GM12872 (cell line): ENCODE data around the gene HDAC7.

Source experiments
- TF ChIP-seq, protein P1 (sequence below): IDR thresholded peaks from 3 replicates; pipeline ENCODE4 v1.5.1; 2011; ENCODE audit warnings: low read depth, mild to moderate bottlenecking, low read length, moderate library complexity; ENCODE audit not compliant: insufficient read depth

The HDAC7 gene

DNA sequence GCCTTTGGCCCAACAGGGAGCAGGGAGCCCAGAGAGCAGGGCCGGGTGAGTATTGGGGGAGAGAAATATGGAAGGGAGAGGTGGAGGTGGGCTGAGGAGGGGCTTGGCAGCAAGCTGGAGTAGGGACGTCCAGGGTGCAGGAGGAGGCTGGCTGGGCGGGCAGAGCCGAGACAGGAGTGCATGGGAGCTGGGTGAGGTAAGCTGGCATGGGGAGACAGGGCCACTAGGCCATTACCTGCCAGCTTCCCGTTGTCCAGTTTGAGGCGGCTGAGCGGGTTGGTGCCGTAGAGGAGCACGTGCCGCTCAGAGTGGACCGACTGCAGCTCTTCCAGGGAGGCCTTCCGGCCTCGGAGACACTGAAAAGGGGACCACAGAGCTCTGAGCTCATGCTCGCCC is 28.4 kb downstream of the HDAC7 start:
- TF ChIP-seq, protein P1, sequence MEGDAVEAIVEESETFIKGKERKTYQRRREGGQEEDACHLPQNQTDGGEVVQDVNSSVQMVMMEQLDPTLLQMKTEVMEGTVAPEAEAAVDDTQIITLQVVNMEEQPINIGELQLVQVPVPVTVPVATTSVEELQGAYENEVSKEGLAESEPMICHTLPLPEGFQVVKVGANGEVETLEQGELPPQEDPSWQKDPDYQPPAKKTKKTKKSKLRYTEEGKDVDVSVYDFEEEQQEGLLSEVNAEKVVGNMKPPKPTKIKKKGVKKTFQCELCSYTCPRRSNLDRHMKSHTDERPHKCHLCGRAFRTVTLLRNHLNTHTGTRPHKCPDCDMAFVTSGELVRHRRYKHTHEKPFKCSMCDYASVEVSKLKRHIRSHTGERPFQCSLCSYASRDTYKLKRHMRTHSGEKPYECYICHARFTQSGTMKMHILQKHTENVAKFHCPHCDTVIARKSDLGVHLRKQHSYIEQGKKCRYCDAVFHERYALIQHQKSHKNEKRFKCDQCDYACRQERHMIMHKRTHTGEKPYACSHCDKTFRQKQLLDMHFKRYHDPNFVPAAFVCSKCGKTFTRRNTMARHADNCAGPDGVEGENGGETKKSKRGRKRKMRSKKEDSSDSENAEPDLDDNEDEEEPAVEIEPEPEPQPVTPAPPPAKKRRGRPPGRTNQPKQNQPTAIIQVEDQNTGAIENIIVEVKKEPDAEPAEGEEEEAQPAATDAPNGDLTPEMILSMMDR = no peak

DNA sequence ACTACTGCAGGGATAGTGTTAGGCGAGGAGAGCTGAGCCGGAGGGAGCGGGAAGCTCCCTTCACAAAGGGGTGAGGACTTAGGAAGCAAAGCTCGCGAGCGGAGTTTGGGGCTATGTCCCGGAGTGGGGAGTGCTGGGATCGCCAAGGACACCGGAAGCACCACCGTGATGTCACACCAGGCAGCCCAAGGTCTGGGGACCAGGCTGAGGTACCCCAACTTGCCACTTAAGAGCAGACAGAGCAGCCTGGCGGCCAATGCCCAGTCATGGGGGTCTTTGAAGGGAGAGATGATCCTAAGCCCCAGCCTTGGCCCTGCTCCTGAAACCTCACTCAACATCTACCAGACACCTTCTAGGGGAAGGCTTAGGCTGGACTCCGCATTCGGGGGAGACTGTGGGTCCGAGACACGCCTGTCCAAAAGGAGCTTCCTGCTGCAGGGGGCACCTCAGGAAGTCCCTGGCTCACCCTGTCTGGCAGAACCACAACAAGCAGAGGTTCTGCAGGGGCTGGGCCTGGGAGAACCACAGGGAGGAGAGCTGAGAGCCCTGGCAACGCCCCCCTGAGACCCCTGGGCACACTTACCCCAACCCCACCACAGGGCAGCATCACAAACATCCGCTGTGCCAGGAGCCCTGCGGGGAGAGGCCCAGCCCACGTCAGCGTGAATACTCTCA is 28.9 kb downstream of the HDAC7 start:
- TF ChIP-seq, protein P1 = no peak

DNA sequence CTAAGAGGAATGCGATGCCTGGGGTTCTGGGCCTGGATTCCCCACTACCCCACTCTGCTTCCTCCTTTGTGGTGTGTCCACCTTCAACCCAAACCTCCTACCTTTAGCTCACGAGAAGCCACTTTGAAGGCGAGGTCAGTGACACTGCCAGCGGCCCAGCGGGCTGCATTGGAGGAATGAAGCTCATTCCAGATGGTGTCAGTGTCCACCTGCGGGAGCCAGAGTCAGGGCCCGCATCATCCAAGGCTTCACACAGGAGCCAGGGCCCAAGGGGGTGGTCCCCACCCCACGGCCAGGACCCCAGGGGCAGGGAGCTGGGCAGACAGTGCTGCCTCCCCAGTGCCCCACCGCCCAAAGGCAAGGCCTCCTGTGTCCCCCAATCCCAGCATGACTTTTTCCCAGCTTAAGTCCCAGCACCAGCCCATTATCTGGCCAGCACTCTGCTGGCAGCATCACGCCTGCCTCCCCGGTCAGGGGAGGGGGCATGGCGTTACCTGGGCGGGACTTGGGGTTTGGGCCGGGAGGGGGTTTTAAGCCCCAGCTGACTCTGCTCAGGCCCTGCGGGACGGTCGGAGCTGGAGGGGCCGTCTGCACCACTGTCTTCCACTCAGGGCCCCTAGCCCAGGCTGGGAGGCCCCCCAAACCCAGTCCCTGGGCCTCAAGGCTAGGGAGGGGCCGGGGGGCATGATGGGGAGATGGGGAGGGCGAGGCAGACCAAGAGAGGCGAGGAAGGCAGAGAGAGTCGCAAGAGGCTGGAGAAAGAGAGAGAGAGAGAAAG is 29.8 kb downstream of the HDAC7 start:
- TF ChIP-seq, protein P1 = no peak

DNA sequence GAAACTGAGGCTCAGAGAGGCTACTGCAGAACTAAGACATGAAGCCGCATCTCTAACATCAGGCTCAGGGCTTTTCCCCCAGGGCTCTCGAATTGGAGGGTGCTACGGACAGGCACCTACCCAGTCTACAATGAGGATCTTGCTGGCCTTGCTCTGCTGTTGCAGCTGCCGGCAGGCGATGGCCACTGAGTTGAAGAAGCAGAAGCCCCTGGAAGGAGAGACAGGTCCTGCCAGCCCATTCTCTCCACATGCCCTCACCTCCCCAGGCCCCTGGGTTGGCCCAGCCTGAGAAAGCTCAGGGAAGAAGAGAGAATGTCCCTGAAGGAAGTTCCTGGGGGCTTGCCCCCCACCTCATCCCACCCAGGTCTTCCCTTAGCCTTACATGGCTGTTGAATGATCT is 30.6 kb downstream of the HDAC7 start:
- TF ChIP-seq, protein P1 = no peak

DNA sequence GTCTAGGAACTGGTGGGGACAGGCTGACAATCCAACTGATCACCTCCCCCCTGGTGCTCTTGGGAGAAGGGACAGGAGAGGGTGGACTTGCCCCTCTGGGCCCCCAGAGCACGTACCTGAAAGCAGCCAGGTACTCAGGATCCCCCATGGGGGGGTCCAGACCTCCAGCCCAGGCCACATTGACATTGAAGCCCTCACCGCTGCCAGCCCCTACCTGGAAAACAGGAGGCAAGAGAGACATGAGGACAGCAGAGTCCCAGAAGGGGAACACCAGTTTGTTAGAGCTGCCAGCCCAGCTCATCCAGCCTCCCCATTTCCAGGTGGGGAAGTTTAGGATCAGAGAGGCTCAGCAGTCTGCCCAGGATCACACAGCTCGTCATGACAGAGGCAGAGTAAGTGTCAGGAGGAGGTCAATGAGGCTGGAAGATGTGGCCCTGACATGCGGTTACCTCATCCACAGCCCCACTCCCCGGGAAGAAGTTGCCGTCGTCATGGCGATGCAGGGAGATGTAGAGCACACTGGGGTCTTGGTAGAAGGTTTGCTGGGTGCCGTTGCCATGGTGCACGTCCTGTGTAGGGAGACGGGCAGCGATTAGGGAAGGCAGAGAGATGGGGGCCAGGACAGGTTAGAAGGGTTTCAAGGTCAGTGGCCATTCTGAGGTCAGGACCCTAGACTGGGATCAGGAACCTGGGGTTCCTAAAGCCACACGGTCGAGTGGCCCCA is 31.9 kb downstream of the HDAC7 start:
- TF ChIP-seq, protein P1 = no peak

DNA sequence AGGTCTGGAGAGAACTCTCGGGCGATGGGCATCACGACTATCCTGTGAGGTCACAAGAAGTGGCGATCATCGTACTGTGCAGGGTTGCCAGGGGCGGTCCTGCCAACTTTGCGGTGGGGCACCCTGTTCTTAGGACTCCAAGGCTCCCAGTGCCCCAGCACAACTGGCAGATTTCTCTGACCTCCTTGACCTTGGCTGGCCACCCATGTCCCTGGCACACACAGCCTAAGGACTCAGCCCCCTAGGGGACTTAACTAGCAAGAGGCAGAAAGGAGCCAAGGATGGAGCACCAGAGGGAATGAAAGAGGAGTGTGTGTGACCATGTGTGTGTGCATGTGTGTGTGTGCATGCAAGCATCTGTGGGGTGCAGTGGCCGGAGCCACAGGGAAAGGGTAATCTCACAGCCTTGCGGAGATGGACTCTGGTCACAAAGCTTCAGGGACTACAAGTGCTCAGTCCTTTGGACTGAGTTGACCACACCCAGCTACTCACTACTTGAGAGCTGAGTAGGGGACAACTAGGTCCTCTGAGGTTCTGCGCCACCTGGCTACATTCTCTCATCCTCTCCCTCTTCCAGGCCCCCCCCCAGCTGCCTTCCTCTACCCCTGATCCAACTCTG is 32.9 kb downstream of the HDAC7 start:
- TF ChIP-seq, protein P1 = no peak
